ENCODE data around the gene SLC13A2. TPM values are rescaled to one million over a fixed set of nuclear protein-coding genes. Genes with fewer than 3 reads are reported as not detected.

Gene SLC13A2
- total RNA-seq, 1 experiment from 2014 or later = not detected

DNA sequence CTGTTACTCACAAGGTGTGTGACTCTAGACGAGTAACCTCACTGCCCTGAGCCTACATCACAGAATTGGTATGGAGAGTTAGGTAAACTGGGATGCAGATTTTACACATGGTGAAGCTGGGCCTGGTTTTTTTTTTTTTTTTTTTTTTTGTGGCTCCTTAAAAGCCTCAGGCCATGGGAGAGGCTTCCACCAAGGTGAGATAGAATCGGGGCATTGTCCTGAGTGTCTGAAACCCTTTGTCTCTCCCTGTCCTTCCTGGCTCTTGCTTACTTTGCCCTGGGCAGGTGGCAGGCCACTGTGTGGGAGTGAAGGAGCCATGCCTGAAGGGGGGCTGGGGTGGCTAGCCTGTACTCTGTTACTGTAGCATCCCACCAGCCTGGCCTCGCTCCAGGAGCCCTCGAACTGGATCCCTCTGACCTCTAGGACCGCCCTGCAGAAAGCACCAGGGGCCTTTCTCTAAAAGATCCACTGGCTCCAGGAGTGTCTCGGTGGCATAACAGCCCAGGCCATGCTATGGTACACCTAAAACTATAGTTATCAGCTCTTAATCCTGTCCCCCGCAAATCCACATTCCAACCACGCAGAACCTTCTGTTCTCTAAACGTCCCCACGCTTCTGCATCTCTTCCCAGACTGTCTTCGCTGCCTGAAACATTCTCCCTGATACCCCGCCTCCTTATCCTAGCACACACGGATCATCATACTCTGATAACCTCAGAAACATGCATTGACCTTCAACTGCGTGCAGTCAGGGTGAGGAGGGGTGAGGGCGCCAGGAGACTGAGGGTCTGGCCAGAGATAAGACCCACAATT lies 1.7 kb upstream of the SLC13A2 start:
- ATAC-seq (no peak), DNase-seq (ENCODE audit: low read depth, low spot score) (no peak)
- ChIA-PET POLR2A (no interaction called here), CTCF (no interaction called here), RAD21 (ENCODE audit: low non-redundant PET in 1 of 2, low total read pairs in 2 of 2, uncharacterized antibody in 2 of 2, unreplicated experiment in 2 of 2) (no interaction called here)
- H3K9me3 ChIP-seq (ENCODE audit: control insufficient read depth in 1 of 2, insufficient read depth in 1 of 2, low read depth in 1 of 2, low read length in 2 of 2) = no peaks in the 10 kb centered on the region
- peaks cover 28% of the 10 kb centered on the region for H3K27me3 ChIP-seq (ENCODE audit: insufficient read depth, low read length)
- intact Hi-C loops (cut with micrococcal nuclease) = no loop called here
- no peaks in the 10 kb centered on the region for H3K4me1 ChIP-seq (ENCODE audit: control insufficient read depth in 1 of 2, insufficient read depth in 2 of 2, low read length in 2 of 2)
- H3K9me2 ChIP-seq (ENCODE audit: insufficient read depth) = no peaks in the 10 kb centered on the region
- no peak overlapping the region for H2AFZ ChIP-seq (ENCODE audit: low read depth, low read length, poor library complexity, severe bottlenecking)
- H3K27ac ChIP-seq (ENCODE audit: low read depth, low read length) = no peak overlapping the region
- H4K20me1 ChIP-seq (ENCODE audit: insufficient read depth) = no peaks in the 10 kb centered on the region
- H3K79me2 ChIP-seq (ENCODE audit: insufficient read depth, low read length) = no peaks in the 10 kb centered on the region
- no peaks in the 10 kb centered on the region for H3K36me3 ChIP-seq (ENCODE audit: control insufficient read depth in 1 of 2, insufficient read depth in 2 of 2, low read length in 2 of 2)
- no peak for TF ChIP-seq SRF (IDR thresholded peaks at IDR 0.05; ENCODE audit: low read depth)
- H3K4me2 ChIP-seq (ENCODE audit: low read length) = no peak overlapping the region
- H3K9ac ChIP-seq (ENCODE audit: low read length) = no peak overlapping the region
- no peak overlapping the region for H3K4me3 ChIP-seq (replicated peaks in 1 of 2; ENCODE audit: low read depth in 1 of 2, low read length in 2 of 2)
- BruUV-seq (replicated peaks) = no TSS peak

DNA sequence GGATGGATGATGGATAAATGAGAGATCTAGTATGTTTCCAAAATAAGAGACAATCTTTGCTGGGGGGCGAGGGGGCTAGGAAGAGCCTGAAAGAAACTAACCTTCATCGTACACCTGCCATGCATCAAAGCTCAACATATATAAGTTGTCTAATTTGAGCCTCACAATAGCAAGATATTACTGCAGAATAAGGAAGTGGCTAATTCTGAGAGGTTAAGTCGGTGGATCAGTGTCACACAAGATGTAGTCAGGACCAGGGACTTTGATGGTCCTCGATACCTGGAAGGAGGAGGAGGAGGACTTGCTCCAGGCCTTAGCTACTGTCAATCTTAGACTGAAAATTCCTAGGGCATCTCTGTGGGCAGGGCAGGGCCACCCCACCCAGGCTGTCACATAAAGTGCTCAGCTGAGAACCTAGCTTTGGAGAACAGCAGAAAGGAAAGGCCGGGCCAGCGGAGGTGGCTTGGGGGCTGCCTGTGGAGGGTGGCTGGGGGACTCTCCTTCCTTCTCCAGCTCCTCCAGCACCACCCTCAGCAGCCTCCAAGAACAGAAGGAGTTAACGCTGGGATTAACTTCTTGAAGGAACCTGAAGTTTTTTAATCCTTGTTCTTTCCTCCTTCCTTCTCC lies 460 bp upstream of the SLC13A2 start:
- no TSS peak for BruUV-seq (replicated peaks)
- Histone ChIP-seq H3K4me3 (replicated peaks in 1 of 2; ENCODE audit: low read depth in 1 of 2, low read length in 2 of 2) (no peak overlapping the region), H3K9ac (ENCODE audit: low read length) (no peak overlapping the region), H2AFZ (ENCODE audit: low read depth, low read length, poor library complexity, severe bottlenecking) (no peak overlapping the region), H3K27ac (ENCODE audit: low read depth, low read length) (no peak overlapping the region), H3K9me3 (ENCODE audit: control insufficient read depth in 1 of 2, insufficient read depth in 1 of 2, low read depth in 1 of 2, low read length in 2 of 2) (no peaks in the 10 kb centered on the region), H3K4me2 (ENCODE audit: low read length) (no peak overlapping the region), H3K36me3 (ENCODE audit: control insufficient read depth in 1 of 2, insufficient read depth in 2 of 2, low read length in 2 of 2) (no peaks in the 10 kb centered on the region), H3K9me2 (ENCODE audit: insufficient read depth) (no peaks in the 10 kb centered on the region), H3K79me2 (ENCODE audit: insufficient read depth, low read length) (no peaks in the 10 kb centered on the region), H3K27me3 (ENCODE audit: insufficient read depth, low read length) (peaks cover 20% of the 10 kb centered on the region; the same call in 1 of the 2 replicates), H3K4me1 (ENCODE audit: control insufficient read depth in 1 of 2, insufficient read depth in 2 of 2, low read length in 2 of 2) (no peaks in the 10 kb centered on the region), H4K20me1 (ENCODE audit: insufficient read depth) (no peaks in the 10 kb centered on the region)
- ATAC-seq (no peak), DNase-seq (ENCODE audit: low read depth, low spot score) (no peak)
- RAD21 ChIA-PET (ENCODE audit: low non-redundant PET in 1 of 2, low total read pairs in 2 of 2, uncharacterized antibody in 2 of 2, unreplicated experiment in 2 of 2) = no interaction called here
- CTCF ChIA-PET = no interaction called here
- intact Hi-C loops (cut with micrococcal nuclease) = no loop called here
- POLR2A ChIA-PET = no interaction called here
- TF ChIP-seq, protein P1, sequence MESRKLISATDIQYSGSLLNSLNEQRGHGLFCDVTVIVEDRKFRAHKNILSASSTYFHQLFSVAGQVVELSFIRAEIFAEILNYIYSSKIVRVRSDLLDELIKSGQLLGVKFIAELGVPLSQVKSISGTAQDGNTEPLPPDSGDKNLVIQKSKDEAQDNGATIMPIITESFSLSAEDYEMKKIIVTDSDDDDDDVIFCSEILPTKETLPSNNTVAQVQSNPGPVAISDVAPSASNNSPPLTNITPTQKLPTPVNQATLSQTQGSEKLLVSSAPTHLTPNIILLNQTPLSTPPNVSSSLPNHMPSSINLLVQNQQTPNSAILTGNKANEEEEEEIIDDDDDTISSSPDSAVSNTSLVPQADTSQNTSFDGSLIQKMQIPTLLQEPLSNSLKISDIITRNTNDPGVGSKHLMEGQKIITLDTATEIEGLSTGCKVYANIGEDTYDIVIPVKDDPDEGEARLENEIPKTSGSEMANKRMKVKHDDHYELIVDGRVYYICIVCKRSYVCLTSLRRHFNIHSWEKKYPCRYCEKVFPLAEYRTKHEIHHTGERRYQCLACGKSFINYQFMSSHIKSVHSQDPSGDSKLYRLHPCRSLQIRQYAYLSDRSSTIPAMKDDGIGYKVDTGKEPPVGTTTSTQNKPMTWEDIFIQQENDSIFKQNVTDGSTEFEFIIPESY (IDR thresholded peaks at IDR 0.05; ENCODE audit: extremely low read depth, insufficient replicate concordance, low read length) = no peak

Measured in HCT116 (cell line).